Stomach smooth muscle (tissue), 2 donors: Measurements from ENCODE around the gene ATF7.

Experiments
- H3K27ac ChIP-seq: one replicate; pipeline ENCODE4 v1.7.0; 2013; ENCODE audit warnings: mild to moderate bottlenecking, low read length, inconsistent platforms
- H3K27me3 ChIP-seq, 2 donors: one replicate each; pipeline ENCODE4 v1.7.0; 2013; ENCODE audit warnings: low read length in 2 of 2; ENCODE audit not compliant: insufficient read depth in 2 of 2, control insufficient read depth in 1 of 2
- H3K36me3 ChIP-seq, 2 donors: one replicate each; pipeline ENCODE4 v1.7.0; 2013; ENCODE audit warnings: low read length in 2 of 2; ENCODE audit not compliant: control insufficient read depth in 2 of 2, insufficient read depth in 2 of 2
- H3K4me1 ChIP-seq: one replicate; pipeline ENCODE4 v1.7.0; 2013; ENCODE audit warnings: low read length; ENCODE audit not compliant: control insufficient read depth, insufficient read depth
- H3K4me3 ChIP-seq, 2 donors: one replicate each; pipeline ENCODE4 v1.7.0; 2013; ENCODE audit warnings: low read length in 2 of 2
- H3K9ac ChIP-seq, 2 donors: one replicate each; pipeline ENCODE4 v1.7.0; 2013; ENCODE audit warnings: low read length in 2 of 2, mild to moderate bottlenecking in 1 of 2
- H3K9me3 ChIP-seq, 2 donors: one replicate each; pipeline ENCODE4 v1.7.0; 2013; ENCODE audit warnings: low read length in 2 of 2; ENCODE audit not compliant: control insufficient read depth in 2 of 2
- donor health status: healthy.
- donor health status: Pancreatic carcinoma.

The ATF7 gene

GRCh38 chr12:53625946-53626701 is at the start of gene ATF7:
ATF7 (minus strand) TSS chr12:53626382; CDS start chr12:53601000, 25,382 bp downstream.
- peak within 1 kb of the TSS; percentile 94 to 95 for H3K4me3 ChIP-seq
- no peaks in the 10 kb centered on the region for H3K27me3 ChIP-seq
- peaks cover 8% of the 10 kb centered on the region for H3K4me1 ChIP-seq
- peak within 1 kb of the TSS; percentile 90 to 97 for H3K9ac ChIP-seq
- H3K27ac ChIP-seq, result peak within 1 kb of the TSS; percentile 92
- no peaks in the 10 kb centered on the region for H3K9me3 ChIP-seq
- H3K36me3 ChIP-seq, result no peaks in the 10 kb centered on the region

DNA sequence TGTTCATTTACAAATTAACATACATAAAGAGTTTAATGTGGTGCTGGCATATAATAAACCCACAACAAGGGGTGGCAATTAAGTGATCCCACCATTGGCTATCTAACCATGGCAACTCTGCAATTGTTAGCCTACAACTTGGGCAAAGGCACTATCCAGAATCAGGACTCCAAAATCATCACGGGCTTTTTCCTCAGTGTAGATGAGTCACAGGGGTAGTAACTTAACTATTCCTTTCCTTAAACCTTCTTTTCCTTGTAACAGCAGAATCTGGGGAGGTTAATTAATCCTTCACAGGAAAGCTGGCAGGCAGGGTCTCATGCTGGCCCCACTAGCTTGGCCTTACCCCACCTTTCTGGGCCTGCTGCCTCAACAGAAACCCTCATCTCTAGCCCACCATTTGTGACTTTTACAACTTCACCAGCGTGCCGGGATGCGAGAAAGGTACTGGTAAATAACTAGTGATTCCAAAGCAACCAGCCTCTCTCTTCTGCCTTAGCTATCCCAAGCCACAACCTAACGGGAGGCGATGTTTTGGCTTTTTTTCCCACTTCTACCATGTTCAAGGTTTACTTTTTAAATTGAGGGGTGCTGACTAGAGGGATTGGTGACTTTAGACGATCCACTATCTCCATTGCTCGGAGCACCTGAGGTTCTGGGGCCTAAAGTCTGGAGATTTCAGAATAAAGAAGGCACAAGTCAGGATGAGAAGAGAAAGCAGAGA is 49.0 kb upstream of the ATF7 start:
- Histone ChIP-seq H3K27me3 (no peaks in the 10 kb centered on the region), H3K9me3 (no peaks in the 10 kb centered on the region), H3K36me3 (peaks cover 15 to 18% of the 10 kb centered on the region in 2 donors), H3K27ac (peak overlapping the region; percentile 98), H3K9ac (peak overlapping the region; percentile 84 to 85), H3K4me3 (peak overlapping the region; percentile 95 to 99), H3K4me1 (peaks cover 33% of the 10 kb centered on the region)

- H3K9me3 ChIP-seq, result no peaks in the 10 kb centered on the region
- no peak overlapping the region for H3K27ac ChIP-seq
- H3K27me3 ChIP-seq, result no peaks in the 10 kb centered on the region
- H3K36me3 ChIP-seq, result peaks cover 34 to 36% of the 10 kb centered on the region in 2 donors
- no peak overlapping the region for H3K4me3 ChIP-seq
- no peak overlapping the region for H3K9ac ChIP-seq
- H3K4me1 ChIP-seq, result peaks cover 12% of the 10 kb centered on the region
Measured at GRCh38 chr12:53670971-53671370, 44.8 kb upstream of the ATF7 start.

GRCh38 chr12:53670308-53670707 is 44.1 kb upstream of the ATF7 start:
- H3K9me3 ChIP-seq, result no peaks in the 10 kb centered on the region
- no peak overlapping the region for H3K9ac ChIP-seq
- H3K27me3 ChIP-seq, result no peaks in the 10 kb centered on the region
- H3K36me3 ChIP-seq, result peaks cover 38 to 41% of the 10 kb centered on the region in 2 donors
- H3K4me1 ChIP-seq, result peaks cover 13% of the 10 kb centered on the region
- H3K27ac ChIP-seq, result no peak overlapping the region
- H3K4me3 ChIP-seq, result no peak overlapping the region

DNA sequence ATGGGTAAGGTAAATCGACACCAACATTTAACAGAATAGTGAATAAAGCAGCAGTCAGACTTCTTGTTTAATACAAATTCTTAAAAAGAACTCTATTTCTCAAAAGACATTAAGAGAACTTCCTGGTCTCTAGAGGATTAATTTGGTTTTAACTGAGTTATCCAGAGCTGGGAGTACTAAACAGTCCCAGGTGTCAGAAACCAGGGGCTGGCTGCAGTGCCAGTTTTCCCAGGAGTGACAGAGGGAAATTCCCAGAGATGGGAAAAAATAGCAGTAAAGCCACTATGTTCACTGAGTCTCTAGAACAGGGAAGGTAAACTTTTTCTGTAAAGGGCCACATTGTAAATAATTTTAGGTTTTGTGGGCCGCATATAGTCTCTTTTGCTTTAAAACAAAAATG is 40.9 kb upstream of the ATF7 start:
- Histone ChIP-seq H3K36me3 (peaks cover 41 to 43% of the 10 kb centered on the region in 2 donors), H3K9ac (no peak overlapping the region), H3K4me3 (no peak overlapping the region), H3K4me1 (peaks cover 9% of the 10 kb centered on the region), H3K9me3 (no peaks in the 10 kb centered on the region), H3K27ac (no peak overlapping the region), H3K27me3 (no peaks in the 10 kb centered on the region)

DNA sequence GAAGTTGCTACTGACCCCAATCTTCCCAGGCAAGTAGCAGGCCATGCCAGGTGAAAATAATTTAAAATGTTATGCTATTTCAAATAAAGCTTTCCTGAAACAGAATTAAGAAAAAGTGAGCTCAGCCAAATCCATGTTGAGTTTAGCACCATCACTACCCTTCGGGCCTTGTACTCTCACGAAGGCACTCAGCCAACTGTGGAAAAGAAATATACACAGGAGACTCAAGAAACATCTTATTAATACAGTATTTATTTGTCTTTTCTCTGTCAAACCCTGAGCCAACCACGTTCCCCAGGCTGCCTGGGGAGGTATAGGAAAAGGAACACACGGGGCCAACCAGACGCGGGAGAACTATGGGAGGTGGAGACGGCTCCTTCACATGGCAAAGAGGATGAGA is 38.8 kb upstream of the ATF7 start:
- H3K27me3 ChIP-seq, result no peaks in the 10 kb centered on the region
- H3K9me3 ChIP-seq, result no peaks in the 10 kb centered on the region
- peaks cover 16% of the 10 kb centered on the region for H3K4me1 ChIP-seq
- H3K4me3 ChIP-seq, result no peak overlapping the region
- no peak overlapping the region for H3K9ac ChIP-seq
- H3K36me3 ChIP-seq, result peaks cover 28 to 32% of the 10 kb centered on the region in 2 donors
- H3K27ac ChIP-seq, result peak overlapping the region; percentile 53

DNA sequence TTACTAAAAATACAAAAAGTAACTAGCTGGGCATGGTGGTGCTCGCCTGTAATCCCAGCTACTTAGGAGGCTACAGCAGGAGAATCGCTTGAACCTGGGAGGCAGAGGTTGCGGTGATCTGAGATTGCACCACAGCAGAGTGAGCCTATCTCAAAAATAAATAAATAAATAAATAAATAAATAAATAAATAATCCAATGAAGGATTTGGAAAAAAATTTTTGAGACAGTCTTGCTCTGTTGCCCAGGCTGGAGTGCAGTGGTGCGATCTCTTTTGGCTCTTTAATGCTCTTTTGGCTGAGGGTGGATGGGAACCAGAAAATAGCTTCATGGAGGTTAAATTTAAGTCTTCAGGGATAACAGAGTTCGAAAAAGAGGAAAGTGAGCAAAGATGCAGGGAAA is 38.0 kb upstream of the ATF7 start:
- Histone ChIP-seq H3K27ac (no peak overlapping the region), H3K36me3 (peaks cover 20 to 25% of the 10 kb centered on the region in 2 donors), H3K9ac (no peak overlapping the region), H3K4me1 (peaks cover 23% of the 10 kb centered on the region), H3K27me3 (no peaks in the 10 kb centered on the region), H3K9me3 (no peaks in the 10 kb centered on the region), H3K4me3 (no peak overlapping the region)

DNA sequence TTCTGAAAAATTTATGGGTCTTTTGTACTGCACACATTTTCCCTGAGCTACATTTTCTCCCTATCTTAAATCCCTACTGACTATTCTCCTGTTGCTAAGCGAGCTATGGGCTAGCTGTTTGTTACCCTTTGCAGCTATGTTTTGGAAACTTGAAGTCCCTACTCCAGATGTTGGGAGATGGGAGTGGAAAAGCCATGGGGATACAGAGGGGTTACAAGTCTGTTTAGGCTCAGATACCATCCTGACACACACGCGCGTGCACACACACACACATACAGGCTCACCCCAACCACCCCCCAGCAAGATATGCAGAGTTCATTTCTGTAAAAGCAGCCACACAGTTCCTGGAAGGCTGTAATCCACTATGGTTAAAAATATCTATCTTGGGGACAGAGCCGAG is 33.9 kb upstream of the ATF7 start:
- H3K27me3 ChIP-seq, result no peaks in the 10 kb centered on the region
- H3K4me3 ChIP-seq, result peak overlapping the region; percentile 40 to 54
- no peaks in the 10 kb centered on the region for H3K9me3 ChIP-seq
- peak overlapping the region; percentile 39 to 58 for H3K9ac ChIP-seq
- H3K4me1 ChIP-seq, result peaks cover 34% of the 10 kb centered on the region
- H3K36me3 ChIP-seq, result peaks cover 6 to 7% of the 10 kb centered on the region in 2 donors
- peak overlapping the region; percentile 92 for H3K27ac ChIP-seq

GRCh38 chr12:53659571-53659981 is 33.4 kb upstream of the ATF7 start:
- H3K36me3 ChIP-seq, result peaks cover 3% of the 10 kb centered on the region in 2 donors
- H3K4me1 ChIP-seq, result peaks cover 30% of the 10 kb centered on the region
- peak overlapping the region; percentile 92 for H3K27ac ChIP-seq
- peak overlapping the region; percentile 39 to 58 for H3K9ac ChIP-seq
- H3K4me3 ChIP-seq, result peak overlapping the region; percentile 40 to 54
- H3K27me3 ChIP-seq, result no peaks in the 10 kb centered on the region
- H3K9me3 ChIP-seq, result no peaks in the 10 kb centered on the region

- H3K9ac ChIP-seq, result peak overlapping the region; percentile 39 to 60
- H3K36me3 ChIP-seq, result no peaks in the 10 kb centered on the region
- peaks cover 29% of the 10 kb centered on the region for H3K4me1 ChIP-seq
- H3K27ac ChIP-seq, result peak overlapping the region; percentile 92
- H3K4me3 ChIP-seq, result peak overlapping the region; percentile 40 to 54
- no peaks in the 10 kb centered on the region for H3K27me3 ChIP-seq
- H3K9me3 ChIP-seq, result no peaks in the 10 kb centered on the region
Measured at GRCh38 chr12:53659011-53659551, 32.9 kb upstream of the ATF7 start.
